CD8-positive, alpha-beta memory T cell (primary cell): ENCODE data around the gene CCDC149. TPM values are rescaled to one million over a fixed set of nuclear protein-coding genes. Genes with fewer than 3 reads are reported as not detected.

Source experiments
- CTCF ChIA-PET: fragments of 350-600 bp; sonication (Branson Sonifier 250); formaldehyde crosslinking; loops from one replicate; lab custom pipeline; 2021; ENCODE audit warnings: antibody characterized with exemption; lab: Charles Lee
- POLR2A ChIA-PET: fragments of 350-600 bp; sonication (Branson Sonifier 250); formaldehyde crosslinking; loops from one replicate; lab custom pipeline; 2021; ENCODE audit warnings: antibody characterized with exemption; lab: Charles Lee
- DNase-seq, 5 donors: peaks; one replicate each; pipeline versions ENCODE4 v3.0.0 to v3.0.0-alpha.2; 2020 to 2022; ENCODE audit warnings: mixed read lengths in 1 of 5
- H3K27ac ChIP-seq: one replicate; pipeline ENCODE4 v1.7.0; 2013; ENCODE audit warnings: low read depth, mild to moderate bottlenecking, low read length, moderate library complexity
- H3K27me3 ChIP-seq: 2 replicates; pipeline ENCODE4 v1.7.0; 2013; ENCODE audit warnings: low read length, mild to moderate bottlenecking; ENCODE audit not compliant: insufficient read depth, poor library complexity, severe bottlenecking
- H3K36me3 ChIP-seq: 2 replicates; pipeline ENCODE4 v1.7.0; 2013; ENCODE audit warnings: mild to moderate bottlenecking, low read length, moderate library complexity; ENCODE audit not compliant: insufficient read depth
- H3K4me1 ChIP-seq: 2 replicates; pipeline ENCODE4 v1.7.0; 2013; ENCODE audit warnings: mild to moderate bottlenecking, low read length, moderate library complexity; ENCODE audit not compliant: insufficient read depth
- H3K4me3 ChIP-seq: 2 replicates; pipeline ENCODE4 v1.7.0; 2013; ENCODE audit warnings: mild to moderate bottlenecking, low read length
- H3K9me3 ChIP-seq: 2 replicates; pipeline ENCODE4 v1.7.0; 2013; ENCODE audit warnings: mild to moderate bottlenecking, low read length
- H3K27ac Mint-ChIP-seq, 8 donors: one replicate each; pipeline ENCODE4 v1.8.0; 2020 to 2021; ENCODE audit warnings: mixed read lengths in 8 of 8, mild to moderate bottlenecking in 6 of 8, inconsistent platforms in 3 of 8, moderate library complexity in 3 of 8
- H3K27me3 Mint-ChIP-seq, 2 donors: one replicate each; pipeline ENCODE4 v1.8.0; 2020 to 2021; ENCODE audit warnings: mixed read lengths in 2 of 2, mild to moderate bottlenecking in 1 of 2, moderate library complexity in 1 of 2
- H3K36me3 Mint-ChIP-seq, 3 donors: one replicate each; pipeline ENCODE4 v1.8.0; 2020 to 2021; ENCODE audit warnings: mixed read lengths in 3 of 3, inconsistent platforms in 1 of 3, mild to moderate bottlenecking in 1 of 3
- H3K4me1 Mint-ChIP-seq, 3 donors: one replicate each; pipeline ENCODE4 v1.8.0; 2020 to 2021; ENCODE audit warnings: mixed read lengths in 3 of 3, inconsistent platforms in 1 of 3, mild to moderate bottlenecking in 1 of 3
- H3K4me3 Mint-ChIP-seq, 7 donors: one replicate each; pipeline ENCODE4 v1.8.0; 2020 to 2021; ENCODE audit warnings: mixed read lengths in 7 of 7, mild to moderate bottlenecking in 6 of 7, moderate library complexity in 4 of 7, inconsistent platforms in 2 of 7
- H3K9me3 Mint-ChIP-seq, 5 donors: one replicate each; pipeline ENCODE4 v1.8.0; 2020 to 2022; ENCODE audit warnings: mixed read lengths in 5 of 5, mild to moderate bottlenecking in 3 of 5, moderate library complexity in 2 of 5, inconsistent platforms in 1 of 5
- polyA plus RNA-seq: library from polyadenylated mRNA; unstranded; fragments of 300-500 nt; fragmentation: Illumina TruSeq; gene quantifications from one replicate; pipeline ENCODE4 v1.2.3, GENCODE V29; 2021
- total RNA-seq, 2 experiments: library from RNA; stranded (reverse); gene quantifications; one replicate each; pipeline ENCODE4 v1.2.3, GENCODE V29; 2021

Gene CCDC149
- total and polyA plus RNA-seq, 3 experiments from 2014 or later = 0.07 to 0.28 TPM; not detected in 1

- peaks cover under 1 to 24% of the 10 kb centered on the region in 2 donors for H3K27me3 Mint-ChIP-seq
- H3K27ac Mint-ChIP-seq = no peak overlapping the region
- no peak overlapping the region for H3K4me3 ChIP-seq
- POLR2A ChIA-PET = no interaction called here
- no peak overlapping the region for H3K27ac ChIP-seq
- H3K4me1 Mint-ChIP-seq = no peaks in the 10 kb centered on the region
- no peaks in the 10 kb centered on the region for H3K27me3 ChIP-seq
- no peaks in the 10 kb centered on the region for H3K9me3 ChIP-seq
- peaks cover 3 to 21% (median 16%) of the 10 kb centered on the region in 5 donors for H3K9me3 Mint-ChIP-seq
- H3K4me1 ChIP-seq = no peaks in the 10 kb centered on the region
- no peak overlapping the region for H3K4me3 Mint-ChIP-seq
- no peak for DNase-seq
- no peaks in the 10 kb centered on the region for H3K36me3 ChIP-seq
- CTCF ChIA-PET = no interaction called here
- H3K36me3 Mint-ChIP-seq = peaks cover 0 to 2% (median 0%) of the 10 kb centered on the region in 3 donors
Measured at GRCh38 chr4:24935856-24936255, 23.0 kb upstream of the CCDC149 start.

- no peak overlapping the region for H3K27ac Mint-ChIP-seq
- H3K4me1 Mint-ChIP-seq = no peaks in the 10 kb centered on the region
- Histone ChIP-seq H3K4me3 (no peak overlapping the region), H3K27ac (no peak overlapping the region), H3K9me3 (no peaks in the 10 kb centered on the region), H3K27me3 (no peaks in the 10 kb centered on the region), H3K36me3 (no peaks in the 10 kb centered on the region), H3K4me1 (no peaks in the 10 kb centered on the region)
- H3K36me3 Mint-ChIP-seq = peaks cover 0 to 2% (median 0%) of the 10 kb centered on the region in 3 donors
- no peak overlapping the region for H3K4me3 Mint-ChIP-seq
- peaks cover 3 to 21% (median 9%) of the 10 kb centered on the region in 5 donors for H3K9me3 Mint-ChIP-seq
- DNase-seq = no peak
- ChIA-PET POLR2A (no interaction called here), CTCF (no interaction called here)
- H3K27me3 Mint-ChIP-seq = peaks cover 0 to 28% of the 10 kb centered on the region in 2 donors
Measured at GRCh38 chr4:24934311-24934710, 21.5 kb upstream of the CCDC149 start.

GRCh38 chr4:24933684-24934275 lies 20.9 kb upstream of the CCDC149 start:
- Histone ChIP-seq H3K9me3 (no peaks in the 10 kb centered on the region), H3K36me3 (no peaks in the 10 kb centered on the region), H3K4me3 (no peak overlapping the region), H3K27me3 (no peaks in the 10 kb centered on the region), H3K4me1 (no peaks in the 10 kb centered on the region), H3K27ac (no peak overlapping the region)
- H3K27ac Mint-ChIP-seq = no peak overlapping the region
- H3K27me3 Mint-ChIP-seq = peaks cover 0 to 28% of the 10 kb centered on the region in 2 donors
- H3K4me3 Mint-ChIP-seq = no peak overlapping the region
- peaks cover 3 to 21% (median 9%) of the 10 kb centered on the region in 5 donors for H3K9me3 Mint-ChIP-seq
- ChIA-PET CTCF (no interaction called here), POLR2A (no interaction called here)
- peaks cover 0 to 2% (median 0%) of the 10 kb centered on the region in 3 donors for H3K36me3 Mint-ChIP-seq
- H3K4me1 Mint-ChIP-seq = no peaks in the 10 kb centered on the region
- no peak for DNase-seq

GRCh38 chr4:24932515-24933225 lies 19.8 kb upstream of the CCDC149 start:
- Mint-ChIP-seq H3K27me3 (peaks cover 2 to 24% of the 10 kb centered on the region in 2 donors), H3K4me1 (no peaks in the 10 kb centered on the region), H3K9me3 (peaks cover 3 to 15% (median 7%) of the 10 kb centered on the region in 5 donors), H3K36me3 (peaks cover 0 to 2% (median 0%) of the 10 kb centered on the region in 3 donors), H3K4me3 (no peak overlapping the region), H3K27ac (no peak overlapping the region)
- ChIA-PET POLR2A (no interaction called here), CTCF (no interaction called here)
- Histone ChIP-seq H3K4me3 (no peak overlapping the region), H3K9me3 (no peaks in the 10 kb centered on the region), H3K36me3 (no peaks in the 10 kb centered on the region), H3K27ac (no peak overlapping the region), H3K4me1 (no peaks in the 10 kb centered on the region), H3K27me3 (no peaks in the 10 kb centered on the region)
- DNase-seq = no peak

- Mint-ChIP-seq H3K27ac (no peak overlapping the region), H3K36me3 (no peaks in the 10 kb centered on the region), H3K27me3 (peaks cover 2 to 12% of the 10 kb centered on the region in 2 donors), H3K4me3 (no peak overlapping the region), H3K9me3 (peaks cover 0 to 12% (median 7%) of the 10 kb centered on the region in 5 donors), H3K4me1 (no peaks in the 10 kb centered on the region)
- no peaks in the 10 kb centered on the region for H3K9me3 ChIP-seq
- CTCF ChIA-PET = no interaction called here
- no peaks in the 10 kb centered on the region for H3K27me3 ChIP-seq
- H3K4me3 ChIP-seq = no peak overlapping the region
- POLR2A ChIA-PET = no interaction called here
- no peak overlapping the region for H3K27ac ChIP-seq
- no peaks in the 10 kb centered on the region for H3K4me1 ChIP-seq
- H3K36me3 ChIP-seq = no peaks in the 10 kb centered on the region
- no peak for DNase-seq
Measured at GRCh38 chr4:24930151-24930550, 17.3 kb upstream of the CCDC149 start.

- Histone ChIP-seq H3K4me3 (no peak overlapping the region), H3K27me3 (no peaks in the 10 kb centered on the region), H3K9me3 (no peaks in the 10 kb centered on the region), H3K4me1 (no peaks in the 10 kb centered on the region), H3K27ac (no peak overlapping the region), H3K36me3 (no peaks in the 10 kb centered on the region)
- Mint-ChIP-seq H3K4me3 (no peak overlapping the region), H3K27me3 (peaks cover 2 to 4% of the 10 kb centered on the region in 2 donors), H3K27ac (no peak overlapping the region), H3K9me3 (peaks cover 0 to 5% (median 4%) of the 10 kb centered on the region in 5 donors), H3K4me1 (no peaks in the 10 kb centered on the region), H3K36me3 (no peaks in the 10 kb centered on the region)
- POLR2A ChIA-PET = no interaction called here
- CTCF ChIA-PET = no interaction called here
- DNase-seq = no peak
Measured at GRCh38 chr4:24928708-24929107, 15.9 kb upstream of the CCDC149 start.

- POLR2A ChIA-PET = no interaction called here
- CTCF ChIA-PET = no interaction called here
- Histone ChIP-seq H3K4me3 (no peak overlapping the region), H3K36me3 (no peaks in the 10 kb centered on the region), H3K27ac (no peak overlapping the region), H3K4me1 (no peaks in the 10 kb centered on the region), H3K27me3 (no peaks in the 10 kb centered on the region), H3K9me3 (no peaks in the 10 kb centered on the region)
- Mint-ChIP-seq H3K4me3 (no peak overlapping the region), H3K27ac (no peak overlapping the region), H3K36me3 (no peaks in the 10 kb centered on the region), H3K27me3 (peaks cover 2 to 4% of the 10 kb centered on the region in 2 donors), H3K9me3 (peaks cover 0 to 3% (median 0%) of the 10 kb centered on the region in 5 donors), H3K4me1 (no peaks in the 10 kb centered on the region)
- DNase-seq = no peak
Measured at GRCh38 chr4:24927049-24927448, 14.2 kb upstream of the CCDC149 start.

- Histone ChIP-seq H3K36me3 (no peaks in the 10 kb centered on the region), H3K27ac (no peak overlapping the region), H3K27me3 (no peaks in the 10 kb centered on the region), H3K4me1 (no peaks in the 10 kb centered on the region), H3K9me3 (no peaks in the 10 kb centered on the region), H3K4me3 (no peak overlapping the region)
- ChIA-PET CTCF (no interaction called here), POLR2A (no interaction called here)
- peaks cover 0 to 8% (median 3%) of the 10 kb centered on the region in 5 donors for H3K9me3 Mint-ChIP-seq
- H3K27ac Mint-ChIP-seq = no peak overlapping the region
- no peak for DNase-seq
- peaks cover 0 to 2% of the 10 kb centered on the region in 2 donors for H3K27me3 Mint-ChIP-seq
- no peaks in the 10 kb centered on the region for H3K4me1 Mint-ChIP-seq
- H3K4me3 Mint-ChIP-seq = no peak overlapping the region
- H3K36me3 Mint-ChIP-seq = no peaks in the 10 kb centered on the region
Measured at GRCh38 chr4:24924309-24924781, 11.5 kb upstream of the CCDC149 start.
